ENCODE measurements around the gene CRBN. TPM values are rescaled to one million over a fixed set of nuclear protein-coding genes. Genes with fewer than 3 reads are reported as not detected.
A peak's percentile ranks its signal among the peaks of the same experiment; 100 is the strongest.

CRBN gene
- total RNA-seq, 4 donors from 2014 or later, result 31.2 to 158 (median 83.0) TPM

GRCh38 chr3:3151513-3151912 lies 28.0 kb downstream of the CRBN start:
- intact Hi-C loops (cut with DNase I; ENCODE audit: low total_unique reads) (no loop called here), in situ Hi-C loops (cut with MboI; ENCODE audit: low pct_ligation_motif_present in 1 of 4, low pct_unique_long_range_greater_than_20kb in 1 of 4, low sequenced_read_pairs in 3 of 4) (no loop called here)
- 50 to 71% methylated on average over 1 of the region's 1 CpG for WGBS, 2 donors (ENCODE audit: low coverage in 1 of 2)
- no peaks in the 10 kb centered on the region for H3K9me3 ChIP-seq
- no peaks in the 10 kb centered on the region for H3K4me1 ChIP-seq
- peaks cover 0 to 83% (median 32%) of the 10 kb centered on the region in 4 donors for H3K36me3 ChIP-seq
- H3K27ac ChIP-seq, result no peak overlapping the region
- H3K27me3 ChIP-seq, result no peaks in the 10 kb centered on the region
- TF ChIP-seq POLR2A (IDR thresholded peaks at IDR 0.05) (no peak), EP300 (IDR thresholded peaks at IDR 0.05; ENCODE audit: low read depth) (no peak), POLR2AphosphoS5 (IDR thresholded peaks at IDR 0.05) (no peak)
- H3K4me3 ChIP-seq, result no peak overlapping the region
- DNase-seq, result no peak

- Histone ChIP-seq H3K27me3 (no peaks in the 10 kb centered on the region), H3K27ac (no peak overlapping the region), H3K4me3 (no peak overlapping the region), H3K9me3 (no peaks in the 10 kb centered on the region), H3K36me3 (peaks cover 0 to 80% (median 29%) of the 10 kb centered on the region in 4 donors), H3K4me1 (no peaks in the 10 kb centered on the region)
- no peak for TF ChIP-seq POLR2A (IDR thresholded peaks at IDR 0.05)
- TF ChIP-seq POLR2AphosphoS5 (IDR thresholded peaks at IDR 0.05), result no peak
- TF ChIP-seq EP300 (IDR thresholded peaks at IDR 0.05; ENCODE audit: low read depth), result no peak
- TF ChIP-seq CTCF (IDR thresholded peaks at IDR 0.05), result no peak
- in situ Hi-C loops (cut with MboI; ENCODE audit: low pct_ligation_motif_present in 1 of 4, low pct_unique_long_range_greater_than_20kb in 1 of 4, low sequenced_read_pairs in 3 of 4), result no loop called here
- 72 to 74% methylated on average over 1 of the region's 1 CpG for WGBS, 2 donors (ENCODE audit: low coverage in 1 of 2)
- no peak for DNase-seq
- intact Hi-C loops (cut with DNase I; ENCODE audit: low total_unique reads), result no loop called here
Observed at GRCh38 chr3:3149560-3149959, 29.9 kb downstream of the CRBN start.

GRCh38 chr3:3145831-3146230 lies 33.7 kb downstream of the CRBN start:
- WGBS, 2 donors (ENCODE audit: low coverage in 1 of 2), result 83 to 92% methylated on average over 8 of the region's 8 CpGs
- no peak overlapping the region for H3K4me3 ChIP-seq
- H3K36me3 ChIP-seq, result peaks cover 0 to 67% (median 28%) of the 10 kb centered on the region in 4 donors
- no peak for TF ChIP-seq EP300 (IDR thresholded peaks at IDR 0.05; ENCODE audit: low read depth)
- no peaks in the 10 kb centered on the region for H3K27me3 ChIP-seq
- no peaks in the 10 kb centered on the region for H3K4me1 ChIP-seq
- intact Hi-C loops (cut with DNase I; ENCODE audit: low total_unique reads) (no loop called here), in situ Hi-C loops (cut with MboI; ENCODE audit: low pct_ligation_motif_present in 1 of 4, low pct_unique_long_range_greater_than_20kb in 1 of 4, low sequenced_read_pairs in 3 of 4) (no loop called here)
- DNase-seq, result no peak
- no peaks in the 10 kb centered on the region for H3K9me3 ChIP-seq
- no peak overlapping the region for H3K27ac ChIP-seq

- Histone ChIP-seq H3K36me3 (peaks cover 0 to 65% (median 21%) of the 10 kb centered on the region in 4 donors), H3K27ac (no peak overlapping the region), H3K4me1 (peaks cover 0 to 12% (median 2%) of the 10 kb centered on the region in 4 donors), H3K4me3 (no peak overlapping the region), H3K9me3 (no peaks in the 10 kb centered on the region), H3K27me3 (no peaks in the 10 kb centered on the region)
- TF ChIP-seq POLR2AphosphoS5 (IDR thresholded peaks at IDR 0.05) (no peak), CTCF (IDR thresholded peaks at IDR 0.05) (no peak), POLR2A (IDR thresholded peaks at IDR 0.05) (no peak)
- in situ Hi-C loops (cut with MboI; ENCODE audit: low pct_ligation_motif_present in 1 of 4, low pct_unique_long_range_greater_than_20kb in 1 of 4, low sequenced_read_pairs in 3 of 4), result no loop called here
- DNase-seq, result no peak
- intact Hi-C loops (cut with DNase I; ENCODE audit: low total_unique reads), result no loop called here
Observed at GRCh38 chr3:3141939-3142338, 37.6 kb downstream of the CRBN start.

GRCh38 chr3:3137526-3137925 lies 42.0 kb downstream of the CRBN start:
- intact Hi-C loops (cut with DNase I; ENCODE audit: low total_unique reads), result no loop called here
- peak overlapping the region in 3 of 4 donors; percentile 23 to 57 (median 50) for H3K27ac ChIP-seq
- peaks cover 0 to 31% (median 10%) of the 10 kb centered on the region in 4 donors for H3K4me1 ChIP-seq
- 48 to 50% methylated on average over 6 of the region's 6 CpGs for WGBS, 2 donors (ENCODE audit: low coverage in 1 of 2)
- no peak overlapping the region for H3K4me3 ChIP-seq
- H3K27me3 ChIP-seq, result no peaks in the 10 kb centered on the region
- H3K36me3 ChIP-seq, result peaks cover 0 to 35% (median 8%) of the 10 kb centered on the region in 4 donors
- no peak for DNase-seq
- in situ Hi-C loops (cut with MboI; ENCODE audit: low pct_ligation_motif_present in 1 of 4, low pct_unique_long_range_greater_than_20kb in 1 of 4, low sequenced_read_pairs in 3 of 4), result no loop called here
- no peaks in the 10 kb centered on the region for H3K9me3 ChIP-seq
- no peak for TF ChIP-seq POLR2AphosphoS5 (IDR thresholded peaks at IDR 0.05)
- no peak for TF ChIP-seq CTCF (IDR thresholded peaks at IDR 0.05)
- no peak for TF ChIP-seq EP300 (IDR thresholded peaks at IDR 0.05; ENCODE audit: low read depth)
- TF ChIP-seq POLR2A (IDR thresholded peaks at IDR 0.05), result no peak
